Putamen (tissue), 1 donor: ENCODE data around the gene ERC2.

ENCODE experiments used
- DNase-seq: peaks from one replicate; pipeline ENCODE4 v3.0.0-alpha.2; 2016; ENCODE audit warnings: low spot score

Gene ERC2

DNA sequence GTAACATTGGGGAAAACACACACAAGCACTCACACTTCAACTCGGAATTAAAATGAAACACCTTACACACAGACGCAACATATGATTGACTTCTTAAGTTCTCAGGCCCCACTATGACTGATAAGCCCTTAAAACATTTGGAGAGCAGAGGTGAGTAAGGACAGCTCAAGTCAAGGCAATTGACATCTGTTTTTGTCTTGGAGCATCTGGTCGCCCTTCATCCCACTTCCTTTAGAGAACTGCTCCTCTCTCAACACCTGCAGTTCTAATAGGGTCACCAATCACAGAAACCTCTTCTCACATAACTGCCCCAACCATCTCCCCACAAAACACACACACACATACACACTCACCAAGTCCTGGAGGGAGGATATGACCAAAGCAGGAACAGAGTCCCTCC, 43.4 kb downstream of the ERC2 start:
- no peak for DNase-seq

DNA sequence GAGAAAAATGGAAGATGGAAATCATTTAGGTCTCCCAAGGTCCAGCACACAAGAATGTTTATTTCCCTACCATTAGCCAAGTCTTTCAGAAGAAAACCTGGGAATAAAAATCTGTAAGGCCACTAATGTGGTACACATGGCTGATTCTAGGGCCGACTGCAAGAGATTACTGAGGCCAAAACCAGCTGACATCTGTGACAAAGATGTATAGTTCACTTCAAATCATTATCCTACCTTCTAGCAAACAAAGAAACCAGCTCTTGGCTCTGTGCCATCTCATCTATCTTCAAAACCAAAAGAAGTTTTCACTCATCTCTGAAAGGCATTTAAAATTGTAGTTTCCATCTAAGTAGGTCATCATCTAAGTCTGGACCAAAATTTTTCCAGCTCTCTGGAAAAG, 43.9 kb downstream of the ERC2 start:
- no peak for DNase-seq

DNA sequence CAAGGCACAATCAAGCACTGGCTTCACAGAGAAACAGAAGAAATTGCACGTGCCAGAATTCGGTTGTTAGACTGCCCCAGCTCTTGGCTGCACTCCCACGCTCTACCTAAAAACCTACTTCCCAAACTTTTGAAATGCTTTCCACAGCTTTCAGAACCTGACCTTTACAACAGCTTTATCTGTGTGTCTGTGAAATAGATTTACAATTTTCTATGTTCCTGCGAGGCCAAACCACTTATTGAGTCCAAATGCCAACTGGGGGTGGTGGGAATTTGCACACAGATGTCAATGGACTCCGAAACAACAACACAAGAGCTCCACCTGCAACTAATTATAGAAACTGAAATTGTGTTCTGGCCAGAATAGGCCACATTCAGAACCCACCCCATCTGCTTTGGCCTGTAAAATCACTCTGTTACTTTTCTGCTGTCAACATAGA, 44.6 kb downstream of the ERC2 start:
- DNase-seq: no peak

DNA sequence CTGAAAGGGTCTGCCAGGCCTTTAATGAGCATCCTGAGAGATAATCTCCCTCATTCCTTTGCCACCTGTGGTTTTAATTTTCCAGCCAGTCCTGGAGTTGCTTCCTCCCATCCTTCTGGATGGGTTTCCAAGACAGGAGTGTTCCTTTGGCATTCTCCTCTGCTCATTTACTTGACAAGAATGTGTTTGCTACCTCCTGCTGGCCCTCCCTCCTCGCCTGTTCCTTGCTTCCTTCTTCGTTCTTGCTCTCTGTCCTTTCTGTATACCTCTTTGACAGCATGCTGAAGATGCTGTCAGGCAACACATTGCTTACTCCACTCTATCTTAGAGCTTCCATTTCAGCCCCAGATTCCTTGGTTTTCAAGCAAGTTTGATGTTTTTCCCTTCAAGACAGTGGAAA, 46.0 kb downstream of the ERC2 start:
- no peak for DNase-seq

DNA sequence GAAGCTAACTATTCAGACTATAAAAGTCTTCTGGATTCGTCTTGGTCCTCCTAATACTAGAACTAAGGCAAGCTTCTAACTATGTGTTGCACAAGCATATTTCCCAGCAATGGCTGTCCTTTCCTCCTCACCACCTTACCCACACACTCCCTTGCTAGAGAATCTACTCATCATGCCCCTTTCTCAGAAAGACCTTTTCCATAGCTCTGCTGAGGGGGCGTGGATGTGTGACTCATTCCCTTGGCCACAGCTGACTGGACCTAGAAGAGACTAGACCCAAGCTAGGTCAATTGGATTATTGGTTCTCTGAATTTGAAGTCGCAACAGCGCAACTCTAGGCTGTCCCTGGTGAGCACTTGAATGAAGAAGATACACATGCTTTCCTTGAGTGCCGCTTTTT, 47.1 kb downstream of the ERC2 start:
- no peak for DNase-seq

DNA sequence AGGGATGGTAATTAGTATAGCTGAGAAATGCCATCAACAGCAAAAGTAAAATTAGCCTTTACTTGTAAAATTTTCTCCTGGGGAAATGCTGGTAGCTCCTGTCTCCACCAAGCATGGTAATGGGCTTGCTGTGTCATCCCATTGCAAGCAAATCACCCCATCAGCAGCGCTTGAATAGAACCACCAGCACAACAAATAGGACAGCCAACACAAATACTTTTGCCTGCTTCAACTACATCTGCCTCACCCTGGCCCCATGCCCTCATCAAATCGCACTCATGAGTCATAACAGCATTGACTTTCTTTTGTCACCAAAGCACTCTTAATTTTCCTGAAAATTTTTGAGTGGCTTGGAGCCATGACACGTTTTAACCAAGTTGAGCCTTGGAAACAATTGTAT, 52.6 kb downstream of the ERC2 start:
- no peak for DNase-seq

DNA sequence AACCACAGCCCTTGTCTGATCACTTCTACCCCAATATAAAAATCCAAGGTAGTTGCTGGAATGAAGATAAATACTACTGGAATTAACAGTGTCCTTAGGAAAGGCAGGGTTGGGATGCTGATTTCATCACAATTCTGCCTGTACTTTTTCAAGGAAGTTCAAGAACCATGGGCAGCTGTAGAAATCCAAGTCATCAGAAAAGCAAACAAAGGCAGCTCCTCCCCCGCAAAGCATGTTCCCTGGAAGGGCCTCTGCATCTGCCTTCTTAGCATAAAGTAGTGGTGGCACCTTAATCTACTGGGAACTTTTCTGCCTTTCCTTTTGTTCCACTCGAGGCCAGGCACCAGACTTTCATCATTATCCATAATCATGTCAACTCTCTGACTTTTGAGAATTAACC, 54.4 kb downstream of the ERC2 start:
- DNase-seq: no peak

DNA sequence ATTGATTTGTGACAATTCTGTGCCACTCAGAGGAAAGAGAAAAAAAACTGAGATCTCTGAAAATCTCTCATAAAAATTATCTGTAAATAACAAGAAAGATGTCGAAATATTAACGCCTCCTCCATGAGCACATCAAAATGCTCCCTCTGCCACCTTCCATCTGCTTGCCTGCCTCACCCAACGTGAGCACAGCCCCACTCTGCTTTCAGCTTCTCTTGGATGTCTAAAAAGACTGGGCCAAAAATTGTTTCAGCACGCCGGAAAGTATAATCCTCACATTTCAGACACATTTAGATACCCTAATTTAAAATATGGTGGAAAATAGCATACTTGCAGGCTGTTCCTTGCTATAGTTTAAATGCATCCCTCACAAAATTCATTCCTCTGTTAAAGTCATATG, 57.1 kb downstream of the ERC2 start:
- no peak for DNase-seq

DNA sequence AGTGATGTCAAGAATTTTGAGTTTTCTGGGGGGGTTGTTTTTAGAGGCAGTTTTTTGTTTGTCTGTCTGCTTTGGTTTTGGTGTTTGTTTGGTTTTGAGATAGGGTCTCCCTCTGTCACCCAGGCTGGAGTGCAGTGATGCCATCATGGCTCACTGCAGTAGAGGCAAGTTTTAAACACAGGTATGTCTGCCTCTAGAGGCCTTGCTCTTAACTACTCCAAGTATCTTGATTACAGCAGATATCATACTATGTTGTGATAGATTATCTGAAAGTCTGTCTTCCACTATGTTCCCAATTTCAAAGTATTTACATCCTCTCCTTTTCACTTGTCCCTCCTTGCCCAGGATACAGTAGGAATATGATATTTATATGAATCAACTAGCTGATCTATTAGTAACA, 57.7 kb downstream of the ERC2 start:
- no peak for DNase-seq

DNA sequence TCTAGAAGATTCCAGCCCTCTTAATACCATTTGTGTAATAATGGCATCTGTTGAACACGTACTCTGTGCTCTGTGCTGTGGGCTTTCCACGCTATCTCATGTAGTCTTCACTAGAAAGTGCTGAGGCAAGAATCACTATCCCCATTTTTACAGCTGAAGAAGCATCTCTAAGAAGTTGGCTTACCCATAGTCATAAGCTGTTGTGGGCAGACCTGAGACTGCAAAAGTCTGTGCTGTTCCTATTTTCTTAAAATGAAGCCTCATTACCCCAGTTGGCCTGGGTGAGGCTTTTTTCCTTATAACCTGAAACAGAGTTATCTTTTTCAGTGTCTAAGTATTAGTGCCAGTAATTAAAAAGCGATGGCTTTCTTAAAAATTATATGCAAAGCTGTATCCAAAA, 58.5 kb downstream of the ERC2 start:
- DNase-seq: no peak

DNA sequence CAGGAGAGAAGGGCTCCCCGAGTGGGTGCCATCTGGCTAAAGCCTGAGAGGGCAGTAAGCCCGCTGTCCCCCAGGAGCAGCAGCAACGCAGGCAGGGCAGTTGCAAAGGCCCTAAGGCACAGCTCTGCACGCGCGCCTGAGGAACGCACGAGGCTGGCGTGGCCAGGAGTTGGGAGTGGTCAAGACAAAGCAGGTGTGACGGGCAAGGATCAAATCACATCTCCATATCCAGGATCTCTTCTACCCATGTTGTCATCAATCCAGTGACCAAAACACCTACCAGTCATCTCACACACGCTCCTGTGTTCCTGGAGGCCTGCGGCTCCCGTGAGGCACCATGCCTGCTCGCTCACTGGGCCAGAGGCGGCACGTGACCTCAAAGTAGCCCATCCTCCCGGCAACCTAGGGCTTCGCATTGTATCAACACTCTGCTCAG, 59.5 kb downstream of the ERC2 start:
- no peak for DNase-seq

DNA sequence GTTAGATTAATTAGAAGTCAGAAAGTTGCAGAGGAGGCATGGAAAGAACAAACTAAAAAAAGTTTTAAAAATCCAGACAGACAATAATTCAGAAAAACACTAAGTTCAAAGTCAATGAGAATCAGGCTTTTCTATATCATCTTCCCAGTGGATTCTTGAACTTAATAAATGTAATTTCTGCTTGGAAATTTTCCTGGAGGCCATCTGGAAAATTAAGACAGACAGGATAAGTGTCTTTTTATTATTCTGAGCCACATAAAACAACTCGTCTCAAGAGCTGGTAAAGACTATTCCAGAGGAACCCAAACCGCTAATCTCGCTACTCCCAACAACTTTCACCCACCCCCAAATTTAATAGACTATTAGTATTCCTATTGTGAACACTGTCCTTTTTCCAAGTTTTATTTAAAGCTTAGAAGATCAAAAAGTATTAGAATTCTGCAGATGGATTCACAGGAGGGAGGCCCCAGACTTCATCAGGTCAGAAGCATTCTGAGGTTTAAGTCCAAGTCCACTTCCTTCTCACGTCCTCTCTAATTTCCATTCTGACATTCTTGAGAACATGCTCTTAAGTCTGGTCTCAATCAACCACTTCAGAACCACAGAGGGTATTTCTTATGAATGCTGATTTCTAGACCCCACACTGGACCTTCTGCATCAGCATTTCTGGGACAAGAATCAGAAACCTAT, 61.3 kb downstream of the ERC2 start:
- DNase-seq: no peak

DNA sequence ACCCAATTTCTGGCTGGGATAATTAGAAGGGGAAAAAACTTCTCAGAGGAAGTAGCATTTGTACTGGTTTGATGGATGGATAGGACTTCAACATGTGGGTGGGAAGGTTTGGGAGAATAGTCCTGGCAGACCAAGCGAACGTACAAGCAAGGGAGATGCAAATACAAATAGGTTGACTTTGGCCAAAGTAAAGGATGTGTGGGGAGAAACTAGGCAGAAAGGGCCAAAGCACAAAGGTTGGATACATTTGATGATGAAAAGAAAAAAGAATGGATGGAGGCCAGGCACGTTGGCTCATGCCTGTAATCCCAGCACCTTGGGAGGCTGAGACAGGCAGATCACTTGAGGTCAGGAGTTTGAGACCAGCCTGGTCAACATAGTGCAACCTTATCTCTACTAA, 63.4 kb downstream of the ERC2 start:
- DNase-seq: no peak

DNA sequence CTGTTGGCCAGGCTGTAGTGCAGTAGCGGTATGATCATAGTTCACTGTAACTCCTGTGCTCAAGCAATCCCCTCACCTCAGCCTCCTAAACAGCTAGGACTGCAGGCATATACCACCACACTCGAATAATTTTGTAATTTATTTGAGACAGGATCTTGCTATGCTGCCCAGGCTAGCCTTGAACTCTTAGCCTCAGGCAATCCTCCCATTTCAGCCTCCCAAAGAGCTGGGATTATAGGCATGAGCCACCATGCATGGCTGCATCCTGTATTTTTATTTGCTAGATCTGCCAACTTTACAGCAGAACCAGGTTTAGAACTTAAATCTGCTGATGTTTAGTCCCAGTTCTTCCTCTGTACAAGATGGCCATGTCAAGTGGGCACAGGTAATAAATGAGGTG, 69.6 kb downstream of the ERC2 start:
- no peak for DNase-seq

DNA sequence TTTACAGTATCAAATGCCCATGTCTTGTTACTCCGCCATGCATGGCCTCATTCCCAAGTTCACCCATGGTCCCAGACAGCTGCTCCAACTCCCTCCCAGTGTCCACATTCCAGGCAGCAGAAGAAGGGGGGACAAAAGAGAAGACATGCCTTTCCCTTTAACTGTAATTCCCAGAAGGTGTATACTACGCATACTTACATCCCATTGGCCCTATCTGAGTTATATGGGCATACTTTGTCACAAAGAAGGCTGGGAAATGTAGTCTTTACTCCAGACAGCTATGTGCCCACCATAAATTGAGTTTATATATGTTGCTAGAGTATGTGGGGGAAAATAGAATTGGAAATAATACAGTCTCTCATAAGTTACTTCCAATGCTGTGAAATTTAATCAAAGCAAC, 70.5 kb downstream of the ERC2 start:
- no peak for DNase-seq

DNA sequence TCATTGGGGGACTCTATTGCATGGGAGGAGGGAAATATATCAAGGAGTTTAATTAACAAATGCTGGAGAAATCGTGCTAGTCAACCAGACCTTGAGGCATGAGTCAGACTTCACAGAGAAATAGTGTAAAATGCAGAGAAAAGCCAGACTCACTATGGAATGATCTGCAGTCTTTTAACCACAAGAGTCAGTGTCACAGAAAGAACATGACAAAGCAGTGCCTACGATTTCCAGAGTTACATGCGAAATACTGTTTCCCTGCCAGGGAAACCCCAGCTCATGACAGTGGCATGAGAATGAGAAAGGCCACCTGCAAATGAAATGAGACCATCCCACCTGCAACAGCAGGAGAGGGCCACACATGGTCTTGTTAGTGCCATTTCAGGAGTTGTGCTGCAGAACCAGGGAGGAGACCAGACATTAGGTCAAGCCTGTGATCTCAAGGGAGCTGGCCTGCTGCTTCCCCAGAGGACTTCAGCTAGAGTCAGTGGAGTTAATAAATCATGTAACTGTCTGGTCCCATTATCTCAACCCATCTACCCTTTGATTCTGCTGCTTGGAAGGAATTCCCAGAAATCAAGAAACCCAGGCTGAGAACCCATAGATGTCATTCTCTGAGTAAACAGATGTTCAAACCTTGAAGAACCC, 79.0 kb downstream of the ERC2 start:
- DNase-seq: no peak

DNA sequence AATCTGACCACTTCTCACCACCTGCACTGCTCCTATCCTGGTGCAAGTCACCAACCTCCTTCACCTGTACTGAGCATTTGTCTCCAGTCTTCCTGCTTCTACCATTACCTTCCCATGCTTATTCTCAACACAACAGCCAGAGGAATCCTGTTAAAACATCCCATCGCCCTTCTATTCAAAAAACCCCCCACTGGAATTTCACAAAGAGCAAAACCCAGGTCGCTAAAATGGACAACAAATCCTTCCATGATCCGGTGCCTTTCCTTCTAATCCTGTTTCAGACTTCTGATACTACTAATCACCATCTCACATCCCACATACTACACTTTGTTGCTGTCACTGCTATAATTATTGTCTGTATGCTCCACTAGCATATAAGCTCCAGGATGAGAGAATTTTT, 85.2 kb downstream of the ERC2 start:
- DNase-seq: no peak

DNA sequence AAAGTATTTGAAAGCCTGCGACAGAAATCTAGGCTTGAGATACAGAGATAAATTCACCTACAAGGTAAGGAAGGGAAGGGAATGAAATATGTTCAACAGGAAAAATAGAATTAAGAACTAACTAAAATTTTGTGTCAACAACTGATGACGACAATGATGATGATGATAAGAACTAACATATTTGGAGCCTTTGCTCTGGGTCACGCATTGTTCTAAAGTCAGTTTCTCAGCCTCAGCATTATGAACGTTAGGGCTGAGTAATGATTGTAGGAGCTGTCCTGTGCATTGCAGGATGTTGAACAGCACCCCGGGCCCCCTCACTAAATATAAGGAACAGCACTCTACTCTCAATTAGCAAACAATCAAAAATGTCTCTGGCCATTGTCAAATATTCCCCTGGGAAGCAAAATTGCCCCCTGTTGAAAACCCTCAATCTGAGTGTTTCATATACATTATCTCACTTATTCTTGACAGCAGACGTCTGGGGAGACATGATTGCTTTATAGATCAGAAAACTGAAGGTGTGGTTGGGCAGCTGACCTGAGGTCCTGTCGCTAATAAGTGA, 88.5 kb downstream of the ERC2 start:
- no peak for DNase-seq

DNA sequence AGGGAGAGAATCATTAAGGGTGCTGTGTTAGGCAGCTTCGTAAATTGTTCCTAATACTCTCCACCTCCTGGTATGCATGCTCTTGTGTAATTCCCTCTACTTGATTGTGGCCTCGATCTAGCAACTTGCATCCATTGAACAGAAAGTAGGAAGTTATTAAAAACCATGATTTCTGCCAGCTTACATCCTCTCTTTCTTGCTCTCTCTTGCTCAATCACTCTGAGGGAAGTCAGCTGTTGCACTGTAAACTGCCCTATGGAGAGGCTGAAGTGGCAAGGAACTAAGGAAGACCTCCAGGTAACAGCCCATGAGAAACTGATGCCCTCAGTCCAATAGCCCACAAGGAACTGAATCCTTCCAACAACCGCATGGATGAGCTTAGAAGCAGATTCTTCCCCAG, 92.6 kb downstream of the ERC2 start:
- DNase-seq: no peak

DNA sequence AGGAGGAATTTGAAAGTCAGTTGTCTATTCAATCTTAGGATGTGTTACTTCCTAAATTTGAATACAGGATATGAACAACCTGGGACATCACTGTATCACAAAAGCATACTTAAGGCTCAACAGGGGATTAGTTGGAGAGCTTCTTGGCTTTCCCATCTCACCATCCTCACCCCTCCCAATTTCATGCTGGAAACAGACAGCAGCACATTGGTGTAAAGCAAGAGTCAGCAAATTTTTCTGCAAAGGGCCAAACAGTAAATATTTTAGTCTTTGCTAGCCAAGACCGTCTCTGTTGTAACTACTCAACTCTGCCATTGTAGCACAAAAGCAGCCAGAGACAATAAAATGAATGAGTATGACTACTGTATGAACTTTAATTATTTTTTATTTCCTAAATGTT, 94.9 kb downstream of the ERC2 start:
- no peak for DNase-seq

DNA sequence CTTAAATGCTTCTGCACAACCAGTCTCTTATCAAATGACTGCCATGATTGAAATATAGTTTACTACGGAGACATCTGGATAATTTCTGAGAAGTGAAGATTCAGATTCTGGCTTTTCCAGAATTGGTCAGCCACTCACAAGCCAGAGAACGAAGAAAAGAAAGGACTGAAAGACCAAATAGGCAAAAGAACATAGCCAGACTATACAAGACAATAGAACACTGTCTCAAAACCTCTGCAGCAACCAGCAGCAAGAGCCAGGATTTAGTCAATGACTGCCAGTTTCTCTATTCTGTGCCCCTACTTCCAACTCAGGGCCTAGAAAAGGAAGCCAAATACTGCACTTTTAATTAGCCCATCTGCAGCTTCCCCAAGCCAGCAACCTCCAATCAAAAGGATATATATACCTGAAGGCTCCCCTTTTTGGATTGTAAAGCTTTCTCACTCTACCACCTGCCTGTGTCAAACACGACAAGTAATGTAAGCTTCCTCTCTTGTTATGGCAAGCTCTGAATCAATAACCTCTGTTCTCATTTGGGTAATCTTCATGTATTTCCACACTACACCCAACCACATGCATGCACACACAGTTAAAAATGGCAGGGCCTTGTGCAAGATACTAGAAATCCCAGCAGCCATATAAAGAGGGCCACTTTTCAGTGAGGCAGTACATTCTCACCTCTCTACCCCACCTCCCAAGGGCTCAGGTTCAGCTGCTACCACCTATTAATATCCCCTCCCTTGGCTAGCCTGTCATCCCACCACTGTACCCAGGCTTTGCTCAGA, 97.1 kb downstream of the ERC2 start:
- DNase-seq: peak; percentile 76

DNA sequence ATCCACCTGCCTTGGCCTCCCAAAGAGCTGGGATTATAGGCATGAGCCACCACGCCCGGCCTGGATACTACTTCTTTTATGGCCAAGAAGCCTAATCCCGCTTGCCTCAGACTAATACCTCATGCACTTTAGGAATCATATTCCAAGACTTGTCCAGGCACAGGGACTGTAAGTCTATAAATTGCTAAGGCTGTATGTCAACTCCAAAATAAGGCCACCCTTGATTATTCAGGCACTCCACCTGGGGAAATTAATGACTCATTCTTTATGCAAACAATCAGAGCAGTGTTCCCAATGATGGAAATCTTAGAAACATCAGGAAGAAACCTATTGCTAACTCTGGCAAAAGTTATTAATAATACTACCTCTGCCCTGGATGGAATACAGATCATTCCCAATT, 98.4 kb downstream of the ERC2 start:
- DNase-seq: no peak

DNA sequence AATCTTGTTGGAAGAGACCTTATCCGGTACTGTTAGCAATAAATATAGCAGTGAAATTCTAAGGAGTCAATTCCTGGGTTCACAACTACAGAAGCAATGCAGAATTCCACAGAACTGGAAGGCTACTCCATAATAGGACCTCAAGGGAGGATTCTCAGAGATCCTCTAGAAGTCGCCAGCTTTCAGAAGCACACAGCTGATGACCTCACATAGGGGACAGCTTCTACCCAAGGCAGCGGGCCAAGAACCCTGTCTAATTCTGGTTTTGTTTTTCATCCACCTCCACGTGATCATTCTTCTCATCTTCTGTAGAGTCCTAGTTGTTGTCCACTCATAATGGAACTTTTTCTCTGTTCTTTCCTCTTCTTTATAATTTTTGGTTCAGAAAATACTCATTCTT, 99.4 kb downstream of the ERC2 start:
- peak; percentile 5 for DNase-seq
